AG04450 (cell line): ENCODE results near the gene KLHL15. TPM values are rescaled to one million over a fixed set of nuclear protein-coding genes. Genes with fewer than 3 reads are reported as not detected.

Source experiments
- CTCF ChIA-PET: fragments of 300-600, 350-600 bp; formaldehyde crosslinking; extraction: SDS; loops from one replicate; lab custom pipeline; 2022; ENCODE audit warnings: antibody characterized with exemption, inconsistent platforms; lab: Charles Lee
- POLR2A ChIA-PET: fragments of 350-600 bp; formaldehyde crosslinking; extraction: SDS; loops from one replicate; lab custom pipeline; 2021; ENCODE audit warnings: antibody characterized with exemption, inconsistent platforms; lab: Yijun Ruan, JAX
- DNase-seq: peaks from one replicate; pipeline ENCODE4 v3.0.0-alpha.2; 2011; ENCODE audit warnings: low read depth, low spot score
- H3K27ac ChIP-seq: one replicate; pipeline ENCODE4 v1.5.1; 2012; ENCODE audit warnings: low read depth, low read length, control low read depth
- H3K27me3 ChIP-seq: one replicate; pipeline ENCODE4 v1.6.0; 2012; ENCODE audit warnings: low read length; ENCODE audit not compliant: control insufficient read depth, insufficient read depth
- H3K4me3 ChIP-seq: 2 replicates; pipeline ENCODE4 v1.5.1; 2011; ENCODE audit warnings: mild to moderate bottlenecking, low read depth, low read length, control low read depth
- H3K9me3 ChIP-seq: 2 replicates; pipeline ENCODE4 v1.5.1; 2012; ENCODE audit warnings: low read length; ENCODE audit not compliant: control insufficient read depth, insufficient read depth
- polyA plus RNA-seq: library from polyadenylated mRNA; depleted of rRNA; stranded (reverse); fragments of >200 nt; gene quantifications from 2 replicates; pipeline ENCODE4 v1.2.3, GENCODE V29; 2011
- TF ChIP-seq, protein P1 (sequence below): IDR thresholded peaks from 2 replicates; pipeline ENCODE4 v1.5.1; 2011; ENCODE audit warnings: low read depth, low read length, control low read depth, inconsistent platforms

Gene KLHL15
- polyA plus RNA-seq, 1 experiment = 6.2 TPM

DNA sequence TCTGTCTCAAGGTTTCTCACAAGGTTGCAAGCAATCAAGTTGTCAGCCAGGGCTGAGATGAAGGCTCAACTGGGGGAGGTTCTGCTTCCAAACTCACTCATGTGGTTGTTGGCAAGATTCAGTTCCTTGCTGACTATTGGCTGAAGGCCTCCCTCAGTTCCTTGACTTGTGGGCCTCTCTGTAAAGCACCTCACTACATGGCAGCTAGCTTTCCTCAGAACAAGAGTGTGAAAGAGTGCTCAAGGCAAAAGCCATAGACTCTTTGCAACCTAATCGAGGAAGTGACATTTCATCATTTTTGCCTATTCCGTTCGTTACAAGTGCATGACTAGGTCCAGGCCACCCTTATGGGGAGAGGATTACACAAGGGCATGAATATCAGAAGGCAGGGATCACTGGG lies 67.2 kb downstream of the KLHL15 start:
- TF ChIP-seq, protein P1, sequence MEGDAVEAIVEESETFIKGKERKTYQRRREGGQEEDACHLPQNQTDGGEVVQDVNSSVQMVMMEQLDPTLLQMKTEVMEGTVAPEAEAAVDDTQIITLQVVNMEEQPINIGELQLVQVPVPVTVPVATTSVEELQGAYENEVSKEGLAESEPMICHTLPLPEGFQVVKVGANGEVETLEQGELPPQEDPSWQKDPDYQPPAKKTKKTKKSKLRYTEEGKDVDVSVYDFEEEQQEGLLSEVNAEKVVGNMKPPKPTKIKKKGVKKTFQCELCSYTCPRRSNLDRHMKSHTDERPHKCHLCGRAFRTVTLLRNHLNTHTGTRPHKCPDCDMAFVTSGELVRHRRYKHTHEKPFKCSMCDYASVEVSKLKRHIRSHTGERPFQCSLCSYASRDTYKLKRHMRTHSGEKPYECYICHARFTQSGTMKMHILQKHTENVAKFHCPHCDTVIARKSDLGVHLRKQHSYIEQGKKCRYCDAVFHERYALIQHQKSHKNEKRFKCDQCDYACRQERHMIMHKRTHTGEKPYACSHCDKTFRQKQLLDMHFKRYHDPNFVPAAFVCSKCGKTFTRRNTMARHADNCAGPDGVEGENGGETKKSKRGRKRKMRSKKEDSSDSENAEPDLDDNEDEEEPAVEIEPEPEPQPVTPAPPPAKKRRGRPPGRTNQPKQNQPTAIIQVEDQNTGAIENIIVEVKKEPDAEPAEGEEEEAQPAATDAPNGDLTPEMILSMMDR = no peak
- ChIA-PET CTCF (no interaction called here), POLR2A (interaction anchor here (0.7 kb wide), 1 partner anchor 216 kb away, joined by 3 read pairs; no protein-coding TSS in a partner anchor)

DNA sequence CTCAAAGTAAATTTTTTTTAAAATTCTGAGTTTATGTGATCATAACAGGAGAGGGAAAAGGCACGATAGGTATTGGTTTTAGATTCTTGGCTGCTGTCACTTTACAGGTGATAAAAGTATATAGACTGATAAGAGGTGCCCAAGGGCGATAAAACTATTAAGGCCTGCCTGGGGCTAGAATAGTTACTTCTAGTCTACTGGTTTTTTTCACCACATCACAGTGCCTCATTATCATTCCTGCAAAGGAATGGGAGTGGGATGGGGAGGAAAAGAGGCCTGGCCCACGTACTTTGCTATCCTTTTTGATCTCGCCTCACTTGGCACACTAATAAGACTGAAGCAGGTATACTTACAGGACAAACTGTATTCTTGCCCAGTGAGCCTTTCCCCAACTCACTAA lies 72.6 kb downstream of the KLHL15 start:
- CTCF ChIA-PET = no interaction called here
- Histone ChIP-seq H3K27ac (no peak overlapping the region), H3K4me3 (no peak overlapping the region), H3K27me3 (no peaks in the 10 kb centered on the region), H3K9me3 (no peaks in the 10 kb centered on the region)
- TF ChIP-seq, protein P1 = no peak
- POLR2A ChIA-PET = no interaction called here
- DNase-seq = no peak

More for the DNA sequence above, 67.2 kb downstream of the KLHL15 start:
- no peak overlapping the region for H3K4me3 ChIP-seq
- no peaks in the 10 kb centered on the region for H3K9me3 ChIP-seq
- no peak for DNase-seq
- H3K27me3 ChIP-seq = no peaks in the 10 kb centered on the region
- H3K27ac ChIP-seq = no peak overlapping the region

DNA sequence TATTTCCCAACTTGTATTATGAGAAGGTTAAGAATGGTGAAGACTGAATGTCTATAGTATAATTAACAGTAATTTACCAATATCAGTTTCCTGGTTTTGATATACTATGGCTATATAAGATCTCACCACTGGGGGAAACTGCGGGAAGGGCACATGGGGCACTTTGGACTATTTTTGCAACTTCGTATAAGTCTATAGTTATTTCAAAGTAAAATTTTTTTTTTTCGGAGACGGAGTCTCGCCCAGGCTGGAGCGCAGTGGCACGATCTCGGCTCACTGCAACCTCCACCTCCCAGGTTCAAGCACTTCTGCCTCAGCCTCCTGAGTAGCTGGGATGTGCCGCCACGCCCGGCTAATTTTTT lies 73.1 kb downstream of the KLHL15 start:
- Histone ChIP-seq H3K27me3 (no peaks in the 10 kb centered on the region), H3K4me3 (no peak overlapping the region), H3K27ac (no peak overlapping the region), H3K9me3 (no peaks in the 10 kb centered on the region)
- ChIA-PET CTCF (no interaction called here), POLR2A (no interaction called here)
- TF ChIP-seq, protein P1 = no peak
- no peak for DNase-seq

DNA sequence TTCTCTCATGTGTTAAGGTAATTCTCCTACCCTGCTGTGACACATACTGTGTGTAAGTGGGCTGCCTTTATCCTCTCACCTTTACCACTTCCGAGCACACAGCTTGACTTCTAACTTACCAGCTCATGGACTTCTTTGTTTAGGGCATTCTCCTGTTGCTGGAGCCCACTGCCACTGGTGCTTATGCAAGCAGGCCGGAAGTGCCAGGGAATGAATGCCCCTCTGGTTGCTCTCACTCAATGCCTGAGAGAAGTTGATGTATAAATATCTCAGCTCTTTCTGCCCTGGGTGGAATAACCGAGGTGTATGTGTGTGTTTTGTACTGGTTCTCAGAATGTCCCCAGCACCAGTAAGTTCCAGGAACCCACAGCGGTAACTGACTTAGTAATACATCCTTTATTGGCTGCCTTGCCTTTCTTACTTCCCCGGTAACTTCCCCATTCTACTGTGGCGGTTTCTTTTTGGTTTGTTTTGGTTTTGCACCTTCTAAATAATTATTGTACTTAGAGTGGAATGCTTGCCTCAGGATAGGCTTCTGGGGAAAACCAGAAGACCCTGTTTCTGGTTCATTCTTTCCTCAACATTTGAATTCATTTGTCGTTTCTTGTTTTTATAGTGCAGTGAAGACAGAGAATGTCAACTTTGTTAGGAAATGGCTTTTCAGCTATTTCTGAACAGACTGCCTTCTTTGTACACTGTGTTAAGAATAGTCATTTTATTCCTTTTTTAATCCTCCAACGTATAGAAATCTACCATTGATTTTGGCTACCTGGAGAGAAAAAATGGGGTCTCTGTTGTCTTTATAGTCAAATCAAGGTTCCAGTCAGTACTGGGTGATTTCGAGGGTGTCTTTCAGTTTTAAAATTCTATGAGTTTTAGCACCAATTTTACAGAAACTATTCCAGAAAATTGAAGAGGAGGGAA lies 73.7 kb downstream of the KLHL15 start:
- Histone ChIP-seq H3K27me3 (no peaks in the 10 kb centered on the region), H3K27ac (no peak overlapping the region), H3K9me3 (no peaks in the 10 kb centered on the region), H3K4me3 (no peak overlapping the region)
- TF ChIP-seq, protein P1 = no peak
- POLR2A ChIA-PET = no interaction called here
- CTCF ChIA-PET = no interaction called here
- DNase-seq = no peak

DNA sequence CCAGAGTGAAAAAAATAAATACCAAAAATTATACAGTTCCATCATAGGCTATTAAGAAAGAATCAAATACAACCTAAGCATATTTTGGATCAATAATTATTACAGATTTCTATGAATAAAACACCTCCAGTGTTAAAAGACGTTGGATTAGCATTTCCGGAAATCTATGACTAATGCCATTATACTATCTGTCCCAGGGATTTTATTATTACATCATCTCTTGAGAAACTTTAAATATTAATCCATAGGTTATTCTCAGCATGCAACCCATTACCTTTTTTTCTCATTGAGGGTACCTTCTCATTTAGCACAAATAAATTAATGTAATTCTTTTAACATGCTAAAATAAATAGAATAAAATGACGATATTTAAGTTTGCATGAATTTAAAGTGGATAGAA lies 74.6 kb downstream of the KLHL15 start:
- CTCF ChIA-PET = interaction anchor here (1.0 kb wide), 1 partner anchor 16 kb away, joined by 3 read pairs; no protein-coding TSS in a partner anchor
- no peak overlapping the region for H3K4me3 ChIP-seq

More for the DNA sequence above, 74.6 kb downstream of the KLHL15 start:
- Histone ChIP-seq H3K27ac (no peak overlapping the region), H3K27me3 (no peaks in the 10 kb centered on the region), H3K9me3 (no peaks in the 10 kb centered on the region)
- no peak for DNase-seq
- POLR2A ChIA-PET = no interaction called here
- TF ChIP-seq, protein P1 = no peak
